Activated T-helper 2 cell treated with anti-CD3 and anti-CD28 coated beads, Interferon-gamma antibody, Interleukin-2, Interleukin-4, amounts not matched to agents 10 μg/mL and 5 μg/mL and 100 μg/mL, durations not matched to agents 14 hours and 24 hours and 36 hours (primary cell): Measurements from ENCODE around the gene BHLHA15. TPM values are rescaled to one million over a fixed set of nuclear protein-coding genes. Genes with fewer than 3 reads are reported as not detected.
"Not testable (repeated sequence)": the region's sequence is repeated elsewhere in the genome, so short reads cannot be mapped to it uniquely, and the experiment has no call there.

ENCODE experiments used
- DNase-seq: peaks from one replicate; pipeline ENCODE4 v3.0.0; 2021; ENCODE audit warnings: low spot score
- H3K27ac Mint-ChIP-seq: one replicate; pipeline ENCODE4 v1.8.0; 2021; ENCODE audit warnings: mixed read lengths
- H3K27me3 Mint-ChIP-seq: one replicate; pipeline ENCODE4 v1.8.0; 2021; ENCODE audit warnings: low read depth, mixed read lengths
- H3K36me3 Mint-ChIP-seq: one replicate; pipeline ENCODE4 v1.8.0; 2021; ENCODE audit warnings: low read depth, mixed read lengths
- H3K4me1 Mint-ChIP-seq: one replicate; pipeline ENCODE4 v1.8.0; 2021; ENCODE audit warnings: low read depth, mixed read lengths
- H3K4me3 Mint-ChIP-seq: one replicate; pipeline ENCODE4 v1.8.0; 2021; ENCODE audit warnings: low read depth, mild to moderate bottlenecking, moderate library complexity, mixed read lengths
- H3K9me3 Mint-ChIP-seq: one replicate; pipeline ENCODE4 v1.8.0; 2021; ENCODE audit warnings: mixed read lengths
- intact Hi-C: fragments of 100-400 bp; cut with micrococcal nuclease; formaldehyde crosslinking; loops from one replicate; pipeline ENCODE4 v1.15.1; 2023
- total RNA-seq: library from RNA; stranded (reverse); gene quantifications from 2 replicates; pipeline ENCODE4 v1.2.3, GENCODE V29; 2022

The BHLHA15 gene
- total RNA-seq, 1 donor from 2014 or later: 0.80 TPM

- Mint-ChIP-seq H3K27me3 (no peaks in the 10 kb centered on the region), H3K36me3 (peaks cover 19% of the 10 kb centered on the region), H3K9me3 (no peaks in the 10 kb centered on the region), H3K27ac (no peak overlapping the region), H3K4me3 (no peak overlapping the region), H3K4me1 (peaks cover 11% of the 10 kb centered on the region)
- DNase-seq: no peak
- intact Hi-C loops: no loop called here
Observed at GRCh38 chr7:98217623-98218582, 6.7 kb downstream of the BHLHA15 start.

- H3K9me3 Mint-ChIP-seq, H3K4me3 Mint-ChIP-seq, H3K27ac Mint-ChIP-seq, H3K27me3 Mint-ChIP-seq, DNase-seq, intact Hi-C loops: not testable (repeated sequence)
- Mint-ChIP-seq H3K36me3 (peaks cover 19% of the 10 kb centered on the region), H3K4me1 (peaks cover 11% of the 10 kb centered on the region)
Observed at GRCh38 chr7:98219382-98219781, 8.1 kb downstream of the BHLHA15 start.

- Mint-ChIP-seq H3K27me3 (no peaks in the 10 kb centered on the region), H3K4me1 (peaks cover 11% of the 10 kb centered on the region), H3K4me3 (no peak overlapping the region), H3K36me3 (peaks cover 19% of the 10 kb centered on the region), H3K27ac (no peak overlapping the region), H3K9me3 (no peaks in the 10 kb centered on the region)
- no peak for DNase-seq
- intact Hi-C loops: no loop called here
Observed at GRCh38 chr7:98221611-98222532, 10.6 kb downstream of the BHLHA15 start.

- Mint-ChIP-seq H3K36me3 (peaks cover 19% of the 10 kb centered on the region), H3K4me3 (no peak overlapping the region), H3K27me3 (no peaks in the 10 kb centered on the region), H3K4me1 (peaks cover 11% of the 10 kb centered on the region), H3K27ac (no peak overlapping the region), H3K9me3 (no peaks in the 10 kb centered on the region)
- DNase-seq: no peak
- intact Hi-C loops: no loop called here
Observed at GRCh38 chr7:98222533-98223195, 11.4 kb downstream of the BHLHA15 start.

GRCh38 chr7:98223351-98223897 lies 12.2 kb downstream of the BHLHA15 start:
- H3K27me3 Mint-ChIP-seq: no peaks in the 10 kb centered on the region
- peaks cover 22% of the 10 kb centered on the region for H3K36me3 Mint-ChIP-seq
- no peak overlapping the region for H3K27ac Mint-ChIP-seq
- no peaks in the 10 kb centered on the region for H3K9me3 Mint-ChIP-seq
- intact Hi-C loops: no loop called here
- no peak for DNase-seq
- peaks cover 7% of the 10 kb centered on the region for H3K4me1 Mint-ChIP-seq
- no peak overlapping the region for H3K4me3 Mint-ChIP-seq

- Mint-ChIP-seq H3K4me3 (no peak overlapping the region), H3K27ac (no peak overlapping the region), H3K4me1 (peaks cover 2% of the 10 kb centered on the region), H3K36me3 (peaks cover 17% of the 10 kb centered on the region), H3K9me3 (no peaks in the 10 kb centered on the region), H3K27me3 (no peaks in the 10 kb centered on the region)
- DNase-seq: no peak
- intact Hi-C loops: no loop called here
Observed at GRCh38 chr7:98223898-98224700, 12.9 kb downstream of the BHLHA15 start.

GRCh38 chr7:98224701-98225181 lies 13.5 kb downstream of the BHLHA15 start:
- intact Hi-C loops: no loop called here
- no peak for DNase-seq
- Mint-ChIP-seq H3K27ac (no peak overlapping the region), H3K4me3 (no peak overlapping the region), H3K4me1 (no peaks in the 10 kb centered on the region), H3K9me3 (no peaks in the 10 kb centered on the region), H3K36me3 (peaks cover 13% of the 10 kb centered on the region), H3K27me3 (no peaks in the 10 kb centered on the region)

GRCh38 chr7:98225913-98226614 lies 14.8 kb downstream of the BHLHA15 start:
- H3K4me1 Mint-ChIP-seq: no peaks in the 10 kb centered on the region
- no peaks in the 10 kb centered on the region for H3K9me3 Mint-ChIP-seq
- intact Hi-C loops: no loop called here
- DNase-seq: no peak
- H3K27ac Mint-ChIP-seq: no peak overlapping the region
- H3K4me3 Mint-ChIP-seq: no peak overlapping the region
- H3K27me3 Mint-ChIP-seq: no peaks in the 10 kb centered on the region
- H3K36me3 Mint-ChIP-seq: peaks cover 14% of the 10 kb centered on the region

- Mint-ChIP-seq H3K4me1 (no peaks in the 10 kb centered on the region), H3K27me3 (no peaks in the 10 kb centered on the region), H3K4me3 (no peak overlapping the region), H3K9me3 (no peaks in the 10 kb centered on the region), H3K36me3 (peaks cover 10% of the 10 kb centered on the region), H3K27ac (no peak overlapping the region)
- intact Hi-C loops: no loop called here
- DNase-seq: no peak
Observed at GRCh38 chr7:98227939-98228338, 16.7 kb downstream of the BHLHA15 start.

- intact Hi-C loops: no loop called here
- Mint-ChIP-seq H3K4me3 (no peak overlapping the region), H3K27me3 (no peaks in the 10 kb centered on the region), H3K27ac (no peak overlapping the region), H3K9me3 (no peaks in the 10 kb centered on the region), H3K36me3 (peaks cover 12% of the 10 kb centered on the region), H3K4me1 (no peaks in the 10 kb centered on the region)
- no peak for DNase-seq
Observed at GRCh38 chr7:98228801-98229200, 17.6 kb downstream of the BHLHA15 start.

- Mint-ChIP-seq H3K4me1 (no peaks in the 10 kb centered on the region), H3K27ac (no peak overlapping the region), H3K9me3 (no peaks in the 10 kb centered on the region), H3K27me3 (no peaks in the 10 kb centered on the region), H3K36me3 (peaks cover 15% of the 10 kb centered on the region), H3K4me3 (no peak overlapping the region)
- intact Hi-C loops: no loop called here
- DNase-seq: no peak
Observed at GRCh38 chr7:98229441-98229840, 18.2 kb downstream of the BHLHA15 start.
